DND-41 (cell line): ENCODE results near the gene GABBR2.

ENCODE experiments used
- ATAC-seq: fragments of 200-7000 bp; cut with Tn5 transposase; 3 replicates; pipeline ENCODE4 v1.9.1; 2021; ENCODE audit warnings: low read depth; ENCODE audit not compliant: insufficient read depth
- DNase-seq: peaks from one replicate; pipeline ENCODE4 v3.0.0-alpha.2; 2020
- H2AFZ ChIP-seq: 2 replicates; pipeline ENCODE4 v1.6.0; 2012; ENCODE audit warnings: low read depth, low read length
- H3K27ac ChIP-seq: 2 replicates; pipeline ENCODE4 v1.5.1; 2012; ENCODE audit warnings: low read length, inconsistent platforms
- H3K27me3 ChIP-seq: fragments of 200-600 bp; sonication (generic); 2 replicates; pipeline ENCODE4 v1.6.0; 2012; ENCODE audit warnings: low read length, mild to moderate bottlenecking, inconsistent platforms; ENCODE audit not compliant: insufficient read depth, poor library complexity
- H3K36me3 ChIP-seq: 2 replicates; pipeline ENCODE4 v1.5.1; 2012; ENCODE audit warnings: low read length, inconsistent platforms; ENCODE audit not compliant: insufficient read depth
- H3K4me1 ChIP-seq: 2 replicates; pipeline ENCODE4 v1.5.1; 2012; ENCODE audit warnings: mild to moderate bottlenecking, low read length; ENCODE audit not compliant: insufficient read depth
- H3K4me2 ChIP-seq: 2 replicates; pipeline ENCODE4 v1.6.0; 2012; ENCODE audit warnings: mild to moderate bottlenecking, moderate library complexity, low read length, inconsistent platforms; ENCODE audit not compliant: insufficient read depth
- H3K4me3 ChIP-seq, 2 experiments: fragments of 200-600 bp in 1 of 2; shearing (Covaris generic) in 1 of 2; 2 replicates each; pipeline ENCODE4 v1.5.1; 2012 to 2016; ENCODE audit warnings: inconsistent platforms in 2 of 2, low read length in 2 of 2, mild to moderate bottlenecking in 2 of 2, low read depth in 1 of 2, moderate library complexity in 1 of 2
- H3K79me2 ChIP-seq: 2 replicates; pipeline ENCODE4 v1.6.0; 2012; ENCODE audit warnings: low read length, inconsistent platforms; ENCODE audit not compliant: insufficient read depth
- H3K9ac ChIP-seq: 2 replicates; pipeline ENCODE4 v1.6.0; 2012; ENCODE audit warnings: low read depth, mild to moderate bottlenecking, inconsistent platforms, low read length, moderate library complexity
- H3K9me3 ChIP-seq: 2 replicates; pipeline ENCODE4 v1.5.1; 2012; ENCODE audit warnings: low read length, moderate library complexity, mild to moderate bottlenecking, inconsistent platforms; ENCODE audit not compliant: insufficient read depth, severe bottlenecking
- H4K20me1 ChIP-seq: 2 replicates; pipeline ENCODE4 v1.6.0; 2012; ENCODE audit warnings: low read length; ENCODE audit not compliant: insufficient read depth
- EZH2 ChIP-seq: IDR thresholded peaks from 3 replicates; pipeline ENCODE4 v1.6.1; 2012; ENCODE audit warnings: borderline replicate concordance, low read depth, mild to moderate bottlenecking, moderate library complexity, low read length, inconsistent platforms; ENCODE audit not compliant: severe bottlenecking
- TF ChIP-seq, protein P1 (sequence below): IDR thresholded peaks from 2 replicates; pipeline ENCODE4 v1.5.1; 2012; ENCODE audit warnings: borderline replicate concordance, low read length, moderate library complexity, mild to moderate bottlenecking; ENCODE audit not compliant: poor library complexity, severe bottlenecking; ENCODE audit errors: extremely low read depth

GABBR2 gene

DNA sequence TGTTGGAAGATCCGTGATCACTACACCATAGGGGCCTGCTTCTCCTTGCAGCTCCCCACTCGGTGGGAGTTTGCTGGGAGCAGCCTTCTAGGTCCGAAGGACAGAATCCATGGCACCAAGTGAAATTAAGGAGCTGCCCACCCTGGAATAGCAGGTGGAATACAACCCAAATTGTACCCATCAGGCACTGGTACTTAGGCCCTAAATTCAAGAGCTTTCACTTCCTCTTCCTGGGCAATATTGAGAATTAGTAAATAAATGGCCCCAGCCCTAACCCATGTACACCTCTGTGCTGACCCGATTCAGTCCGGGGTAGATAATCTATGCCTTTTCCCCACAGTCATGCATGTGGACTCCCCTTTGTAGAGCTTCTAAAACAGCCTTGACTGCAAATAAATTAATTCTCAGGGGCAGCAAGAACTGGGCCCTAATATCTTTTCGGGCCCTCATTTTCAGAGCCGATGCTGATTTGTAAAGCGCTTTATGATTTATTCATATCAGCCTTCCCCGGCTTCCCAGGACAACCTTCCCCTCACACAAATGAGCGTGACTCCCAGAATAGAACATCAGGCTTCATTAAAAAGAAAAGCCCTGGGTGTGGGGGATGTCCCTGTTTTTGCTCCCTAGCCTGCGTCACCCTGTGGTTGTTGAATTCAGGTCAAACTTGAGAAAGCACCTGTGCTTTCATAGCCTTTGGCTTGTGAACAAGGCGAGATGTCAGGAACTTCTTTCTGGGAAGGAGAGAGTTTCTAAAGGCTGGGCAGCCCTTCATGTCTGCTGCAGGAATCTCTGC is 327.2 kb downstream of the GABBR2 start:
- H3K9ac ChIP-seq, result no peak overlapping the region
- no peak overlapping the region for H3K4me2 ChIP-seq
- ATAC-seq, result no peak
- H2AFZ ChIP-seq, result no peak overlapping the region
- H3K36me3 ChIP-seq, result no peaks in the 10 kb centered on the region
- no peak overlapping the region for H3K4me3 ChIP-seq
- no peaks in the 10 kb centered on the region for H3K27me3 ChIP-seq
- no peak for DNase-seq
- H3K4me1 ChIP-seq, result no peaks in the 10 kb centered on the region
- H3K27ac ChIP-seq, result no peak overlapping the region
- no peak for TF ChIP-seq EZH2
- TF ChIP-seq, protein P1, sequence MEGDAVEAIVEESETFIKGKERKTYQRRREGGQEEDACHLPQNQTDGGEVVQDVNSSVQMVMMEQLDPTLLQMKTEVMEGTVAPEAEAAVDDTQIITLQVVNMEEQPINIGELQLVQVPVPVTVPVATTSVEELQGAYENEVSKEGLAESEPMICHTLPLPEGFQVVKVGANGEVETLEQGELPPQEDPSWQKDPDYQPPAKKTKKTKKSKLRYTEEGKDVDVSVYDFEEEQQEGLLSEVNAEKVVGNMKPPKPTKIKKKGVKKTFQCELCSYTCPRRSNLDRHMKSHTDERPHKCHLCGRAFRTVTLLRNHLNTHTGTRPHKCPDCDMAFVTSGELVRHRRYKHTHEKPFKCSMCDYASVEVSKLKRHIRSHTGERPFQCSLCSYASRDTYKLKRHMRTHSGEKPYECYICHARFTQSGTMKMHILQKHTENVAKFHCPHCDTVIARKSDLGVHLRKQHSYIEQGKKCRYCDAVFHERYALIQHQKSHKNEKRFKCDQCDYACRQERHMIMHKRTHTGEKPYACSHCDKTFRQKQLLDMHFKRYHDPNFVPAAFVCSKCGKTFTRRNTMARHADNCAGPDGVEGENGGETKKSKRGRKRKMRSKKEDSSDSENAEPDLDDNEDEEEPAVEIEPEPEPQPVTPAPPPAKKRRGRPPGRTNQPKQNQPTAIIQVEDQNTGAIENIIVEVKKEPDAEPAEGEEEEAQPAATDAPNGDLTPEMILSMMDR, result no peak
- no peaks in the 10 kb centered on the region for H4K20me1 ChIP-seq
- no peaks in the 10 kb centered on the region for H3K9me3 ChIP-seq
- H3K79me2 ChIP-seq, result no peaks in the 10 kb centered on the region

DNA sequence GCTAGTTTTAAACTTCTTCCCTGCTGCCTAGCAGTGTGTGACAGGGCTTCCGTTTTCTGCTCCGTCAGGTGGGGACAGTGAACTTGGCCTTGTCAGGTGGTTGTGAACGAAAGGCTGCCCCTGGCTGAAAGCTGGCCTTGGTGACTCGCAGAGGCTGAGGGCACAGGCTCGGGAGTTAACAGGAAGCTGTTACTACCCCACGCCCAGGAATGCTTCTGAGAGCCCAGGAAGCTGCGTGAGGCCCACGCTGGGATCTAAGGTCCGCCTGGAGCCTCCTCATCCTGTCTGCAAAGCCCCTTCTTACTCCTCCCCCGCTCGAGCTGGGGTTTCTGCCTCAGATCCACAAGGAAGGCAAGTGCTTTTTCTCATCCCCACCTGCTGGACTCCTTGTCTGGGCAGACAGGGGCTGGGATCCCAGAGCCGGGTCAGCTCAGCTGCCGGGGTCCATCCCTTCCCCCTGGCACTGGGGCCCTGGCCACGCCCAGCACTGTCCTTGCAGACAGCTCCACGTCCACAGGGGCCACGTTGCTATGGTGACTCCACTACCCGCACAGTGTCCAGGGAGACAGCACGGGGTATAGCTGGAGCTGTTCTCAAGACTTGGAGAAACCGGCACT is 328.6 kb downstream of the GABBR2 start:
- no peaks in the 10 kb centered on the region for H4K20me1 ChIP-seq
- no peak overlapping the region for H3K4me3 ChIP-seq
- H3K9me3 ChIP-seq, result no peaks in the 10 kb centered on the region
- no peaks in the 10 kb centered on the region for H3K79me2 ChIP-seq
- TF ChIP-seq, protein P1, result no peak
- no peak for TF ChIP-seq EZH2
- peaks cover under 1% of the 10 kb centered on the region for H3K27me3 ChIP-seq
- no peak overlapping the region for H2AFZ ChIP-seq
- H3K27ac ChIP-seq, result no peak overlapping the region
- DNase-seq (no peak), ATAC-seq (no peak)
- H3K36me3 ChIP-seq, result no peaks in the 10 kb centered on the region
- H3K4me1 ChIP-seq, result no peaks in the 10 kb centered on the region
- no peak overlapping the region for H3K9ac ChIP-seq
- H3K4me2 ChIP-seq, result no peak overlapping the region

DNA sequence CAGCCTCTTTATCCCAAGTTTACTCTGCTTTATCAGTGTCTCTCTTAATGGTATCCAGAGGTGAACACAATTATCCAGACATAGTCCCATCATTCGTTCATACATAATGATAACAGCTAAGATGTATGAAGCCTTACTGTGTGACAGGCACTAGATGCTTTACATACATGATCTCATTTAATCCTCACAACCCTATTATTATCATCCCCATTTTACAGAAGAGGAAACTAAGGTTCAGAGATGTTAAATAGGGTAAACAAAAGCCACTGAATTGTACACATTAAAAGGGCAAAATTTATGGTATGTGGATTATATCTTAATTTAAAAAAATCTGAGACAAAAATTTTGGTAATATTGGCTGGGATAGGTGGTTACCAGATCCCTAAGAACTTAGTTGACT is 329.2 kb downstream of the GABBR2 start:
- H3K27me3 ChIP-seq, result peaks cover 3% of the 10 kb centered on the region
- ATAC-seq, result no peak
- H3K9me3 ChIP-seq, result no peaks in the 10 kb centered on the region
- H3K9ac ChIP-seq, result no peak overlapping the region
- TF ChIP-seq, protein P1, result no peak
- no peak for TF ChIP-seq EZH2
- no peak overlapping the region for H3K4me2 ChIP-seq
- no peak overlapping the region for H2AFZ ChIP-seq
- DNase-seq, result no peak
- no peak overlapping the region for H3K4me3 ChIP-seq
- no peak overlapping the region for H3K27ac ChIP-seq
- no peaks in the 10 kb centered on the region for H3K79me2 ChIP-seq
- H3K36me3 ChIP-seq, result no peaks in the 10 kb centered on the region
- H3K4me1 ChIP-seq, result no peaks in the 10 kb centered on the region
- H4K20me1 ChIP-seq, result no peaks in the 10 kb centered on the region
